ENCODE results near the gene MALRD1. TPM values are rescaled to one million over a fixed set of nuclear protein-coding genes. Genes with fewer than 3 reads are reported as not detected.

Gene MALRD1
- total RNA-seq, 1 donor from 2014 or later, result 0.11 TPM

DNA sequence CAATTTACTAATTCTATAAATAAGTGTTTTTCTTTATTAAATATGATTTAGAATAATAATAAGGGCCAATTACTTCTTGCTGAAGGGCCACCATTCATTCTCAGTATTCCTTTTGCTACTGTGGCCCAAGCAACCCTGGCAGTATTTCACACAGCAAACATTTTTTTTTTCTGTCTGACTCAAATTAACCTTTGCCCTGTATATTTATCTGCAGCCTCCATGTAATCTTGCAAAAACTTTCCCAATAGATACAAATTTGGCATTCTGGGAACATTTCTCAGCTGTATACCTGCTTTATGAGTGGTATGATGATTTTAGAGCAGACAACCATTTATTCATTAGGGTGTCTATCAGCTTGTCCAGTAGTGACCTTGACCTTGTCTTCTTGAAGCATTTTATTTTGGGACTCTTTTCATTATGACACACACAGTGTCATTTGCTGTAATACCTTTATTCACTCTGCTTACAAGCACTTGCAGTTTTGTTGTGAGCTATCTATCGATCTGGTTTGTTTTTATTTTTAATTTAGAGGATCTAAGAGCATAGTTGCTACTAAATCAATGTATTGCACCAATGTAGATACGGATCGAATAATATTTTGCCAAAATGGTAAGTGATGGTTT is 607.9 kb downstream of the MALRD1 start:
- Histone ChIP-seq H3K27me3 (no peaks in the 10 kb centered on the region), H3K36me3 (no peaks in the 10 kb centered on the region), H3K4me1 (no peaks in the 10 kb centered on the region), H3K4me3 (no peak overlapping the region), H2AFZ (replicated peaks) (no peak overlapping the region), H3K4me2 (no peak overlapping the region), H3K9me3 (ENCODE audit: low read depth) (no peaks in the 10 kb centered on the region), H3F3A (ENCODE audit: low read depth) (no peaks in the 10 kb centered on the region), H4K20me1 (ENCODE audit: low read depth) (no peaks in the 10 kb centered on the region), H3K79me2 (ENCODE audit: low read depth) (no peaks in the 10 kb centered on the region), H3K9ac (no peak overlapping the region), H3K27ac (no peak overlapping the region)
- no peaks in the 10 kb centered on the region for H3K36me3 Mint-ChIP-seq
- no peak for DNase-seq (ENCODE audit: low spot score)
- peaks cover 2% of the 10 kb centered on the region for H3K9me3 Mint-ChIP-seq
- no peak overlapping the region for H3K27ac Mint-ChIP-seq
- H3K4me3 Mint-ChIP-seq, result no peak overlapping the region
- H3K27me3 Mint-ChIP-seq (ENCODE audit: insufficient read depth, low read depth), result peaks cover 2% of the 10 kb centered on the region
- peaks cover 11% of the 10 kb centered on the region for H3K4me1 Mint-ChIP-seq
- TF ChIP-seq, protein P1, sequence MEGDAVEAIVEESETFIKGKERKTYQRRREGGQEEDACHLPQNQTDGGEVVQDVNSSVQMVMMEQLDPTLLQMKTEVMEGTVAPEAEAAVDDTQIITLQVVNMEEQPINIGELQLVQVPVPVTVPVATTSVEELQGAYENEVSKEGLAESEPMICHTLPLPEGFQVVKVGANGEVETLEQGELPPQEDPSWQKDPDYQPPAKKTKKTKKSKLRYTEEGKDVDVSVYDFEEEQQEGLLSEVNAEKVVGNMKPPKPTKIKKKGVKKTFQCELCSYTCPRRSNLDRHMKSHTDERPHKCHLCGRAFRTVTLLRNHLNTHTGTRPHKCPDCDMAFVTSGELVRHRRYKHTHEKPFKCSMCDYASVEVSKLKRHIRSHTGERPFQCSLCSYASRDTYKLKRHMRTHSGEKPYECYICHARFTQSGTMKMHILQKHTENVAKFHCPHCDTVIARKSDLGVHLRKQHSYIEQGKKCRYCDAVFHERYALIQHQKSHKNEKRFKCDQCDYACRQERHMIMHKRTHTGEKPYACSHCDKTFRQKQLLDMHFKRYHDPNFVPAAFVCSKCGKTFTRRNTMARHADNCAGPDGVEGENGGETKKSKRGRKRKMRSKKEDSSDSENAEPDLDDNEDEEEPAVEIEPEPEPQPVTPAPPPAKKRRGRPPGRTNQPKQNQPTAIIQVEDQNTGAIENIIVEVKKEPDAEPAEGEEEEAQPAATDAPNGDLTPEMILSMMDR (IDR thresholded peaks at IDR 0.05), result no peak
- no peak for TF ChIP-seq EZH2 (IDR thresholded peaks at IDR 0.05)
- TF ChIP-seq EZH2phosphoT487 (IDR thresholded peaks at IDR 0.05), result no peak

- no peak overlapping the region for H3K4me3 Mint-ChIP-seq
- Histone ChIP-seq H3K27ac (no peak overlapping the region), H3K9me3 (ENCODE audit: low read depth) (no peaks in the 10 kb centered on the region), H3K79me2 (ENCODE audit: low read depth) (no peaks in the 10 kb centered on the region), H3K9ac (no peak overlapping the region), H3K4me3 (no peak overlapping the region), H4K20me1 (ENCODE audit: low read depth) (no peaks in the 10 kb centered on the region), H3K4me1 (no peaks in the 10 kb centered on the region), H3K4me2 (no peak overlapping the region), H2AFZ (replicated peaks) (no peak overlapping the region), H3F3A (ENCODE audit: low read depth) (no peaks in the 10 kb centered on the region), H3K27me3 (no peaks in the 10 kb centered on the region), H3K36me3 (no peaks in the 10 kb centered on the region)
- H3K27me3 Mint-ChIP-seq (ENCODE audit: insufficient read depth, low read depth), result peaks cover 2% of the 10 kb centered on the region
- no peak for TF ChIP-seq EZH2 (IDR thresholded peaks at IDR 0.05)
- TF ChIP-seq, protein P1 (IDR thresholded peaks at IDR 0.05), result no peak
- TF ChIP-seq EZH2phosphoT487 (IDR thresholded peaks at IDR 0.05), result no peak
- no peak overlapping the region for H3K27ac Mint-ChIP-seq
- H3K36me3 Mint-ChIP-seq, result no peaks in the 10 kb centered on the region
- peaks cover 11% of the 10 kb centered on the region for H3K4me1 Mint-ChIP-seq
- no peak for DNase-seq (ENCODE audit: low spot score)
- H3K9me3 Mint-ChIP-seq, result peaks cover 4% of the 10 kb centered on the region
These were observed 609.5 kb downstream of the MALRD1 start for GRCh38 chr10:19658131-19658530.

GRCh38 chr10:19658622-19659233 is 610.1 kb downstream of the MALRD1 start:
- H3K9ac ChIP-seq, result no peak overlapping the region
- H3K36me3 Mint-ChIP-seq, result no peaks in the 10 kb centered on the region
- H3K4me1 Mint-ChIP-seq, result peaks cover 11% of the 10 kb centered on the region
- H3K9me3 ChIP-seq (ENCODE audit: low read depth), result no peaks in the 10 kb centered on the region
- H3K9me3 Mint-ChIP-seq, result peaks cover 4% of the 10 kb centered on the region
- H4K20me1 ChIP-seq (ENCODE audit: low read depth), result no peaks in the 10 kb centered on the region
- peaks cover 2% of the 10 kb centered on the region for H3K27me3 Mint-ChIP-seq (ENCODE audit: insufficient read depth, low read depth)
- H3K36me3 ChIP-seq, result no peaks in the 10 kb centered on the region
- H3K27ac Mint-ChIP-seq, result no peak overlapping the region
- no peaks in the 10 kb centered on the region for H3K27me3 ChIP-seq
- H3K79me2 ChIP-seq (ENCODE audit: low read depth), result no peaks in the 10 kb centered on the region
- no peak overlapping the region for H3K4me3 ChIP-seq
- H3F3A ChIP-seq (ENCODE audit: low read depth), result no peaks in the 10 kb centered on the region
- TF ChIP-seq EZH2 (IDR thresholded peaks at IDR 0.05) (no peak), EZH2phosphoT487 (IDR thresholded peaks at IDR 0.05) (no peak)
- TF ChIP-seq, protein P1 (IDR thresholded peaks at IDR 0.05), result no peak
- no peak overlapping the region for H3K4me2 ChIP-seq
- no peak overlapping the region for H3K4me3 Mint-ChIP-seq
- no peak overlapping the region for H2AFZ ChIP-seq (replicated peaks)
- DNase-seq (ENCODE audit: low spot score), result no peak
- no peaks in the 10 kb centered on the region for H3K4me1 ChIP-seq
- H3K27ac ChIP-seq, result no peak overlapping the region

All from neural progenitor cell (in vitro differentiated cells).